Smooth muscle cell (in vitro differentiated cells): ENCODE measurements around the gene MTMR12. TPM values are rescaled to one million over a fixed set of nuclear protein-coding genes. Genes with fewer than 3 reads are reported as not detected.
"Not testable (repeated sequence)": the region's sequence is repeated elsewhere in the genome, so short reads cannot be mapped to it uniquely, and the experiment has no call there.

Source experiments
- DNase-seq: peaks from one replicate; lab custom pipeline; 2025; ENCODE audit not compliant: unreplicated experiment; lab: John Stamatoyannopoulos, UW
- H2AFZ ChIP-seq: fragments of 200-600 bp; sonication (generic); 2 replicates; pipeline ENCODE4 v1.6.0; 2016; ENCODE audit warnings: antibody characterized with exemption, low read depth, mild to moderate bottlenecking
- H3F3A ChIP-seq: fragments of 200-600 bp; sonication (generic); 2 replicates; pipeline ENCODE4 v1.6.0; 2017; ENCODE audit warnings: antibody characterized with exemption, low read depth
- H3K27ac ChIP-seq: fragments of 200-600 bp; sonication (generic); 2 replicates; pipeline ENCODE4 v1.5.1; 2016; ENCODE audit warnings: low read depth, mild to moderate bottlenecking
- H3K27me3 ChIP-seq: fragments of 200-600 bp; sonication (generic); 2 replicates; pipeline ENCODE4 v1.6.1; 2016; ENCODE audit warnings: low read depth, mild to moderate bottlenecking
- H3K36me3 ChIP-seq: fragments of 200-600 bp; sonication (generic); 2 replicates; pipeline ENCODE4 v1.5.1; 2016; ENCODE audit warnings: low read depth
- H3K4me1 ChIP-seq: fragments of 200-600 bp; sonication (generic); 2 replicates; pipeline ENCODE4 v1.5.1; 2016; ENCODE audit warnings: low read depth
- H3K4me2 ChIP-seq: fragments of 200-600 bp; sonication (generic); 2 replicates; pipeline ENCODE4 v1.6.0; 2016; ENCODE audit warnings: mild to moderate bottlenecking
- H3K4me3 ChIP-seq: fragments of 200-600 bp; sonication (generic); 2 replicates; pipeline ENCODE4 v1.5.1; 2016; ENCODE audit warnings: mild to moderate bottlenecking
- H3K79me2 ChIP-seq: fragments of 200-600 bp; sonication (generic); 2 replicates; pipeline ENCODE4 v1.6.0; 2016; ENCODE audit warnings: low read depth, mild to moderate bottlenecking
- H3K9ac ChIP-seq: fragments of 200-600 bp; sonication (generic); 2 replicates; pipeline ENCODE4 v1.6.0; 2016; ENCODE audit warnings: low read depth
- H3K9me3 ChIP-seq: fragments of 200-600 bp; sonication (generic); replicated peaks from 2 replicates; pipeline ENCODE4 v1.5.1; 2016; ENCODE audit warnings: low read depth
- H4K20me1 ChIP-seq: fragments of 200-600 bp; sonication (generic); 2 replicates; pipeline ENCODE4 v1.6.0; 2016; ENCODE audit warnings: low read depth
- CTCF ChIP-seq: fragments of 200-600 bp; sonication (generic); IDR thresholded peaks from 2 replicates; pipeline ENCODE4 v1.5.1; 2017; ENCODE audit warnings: borderline replicate concordance, mild to moderate bottlenecking, antibody characterized with exemption; ENCODE audit not compliant: insufficient read depth, poor library complexity, severe bottlenecking
- WGBS: methylation state at CpG from one replicate; pipeline ENCODE4 v1.1.7; 2016; ENCODE audit warnings: low lambda C conversion rate; 5-methylcytosine and 5-hydroxymethylcytosine counted together
- polyA plus RNA-seq: library from polyadenylated mRNA; unstranded; fragments of >200 nt; fragmentation: Nextera tagmentation; extraction: Ambion mirVana; gene quantifications from 2 replicates; pipeline ENCODE4 v1.2.1, GENCODE V29; 2016
- total RNA-seq: library from RNA; depleted of rRNA; stranded (reverse); fragments of >200 nt; gene quantifications from 2 replicates; pipeline ENCODE4 v1.2.3, GENCODE V29; 2014

Gene MTMR12
- total and polyA plus RNA-seq, 2 experiments from 2014 or later, result 4.4 to 8.6 TPM

GRCh38 chr5:32298059-32298415 is 14.7 kb downstream of the MTMR12 start:
- H3K27ac ChIP-seq, result no peak overlapping the region
- no peak overlapping the region for H3K4me3 ChIP-seq
- WGBS, result 86% methylated on average over 5 of the region's 5 CpGs
- H3K79me2 ChIP-seq, result peaks cover 50% of the 10 kb centered on the region
- no peak for DNase-seq
- H3K9ac ChIP-seq, result no peak overlapping the region
- no peaks in the 10 kb centered on the region for H3K36me3 ChIP-seq
- no peaks in the 10 kb centered on the region for H3K4me1 ChIP-seq
- H3K27me3 ChIP-seq, result no peaks in the 10 kb centered on the region
- no peak for TF ChIP-seq CTCF
- H3K9me3 ChIP-seq, result no peaks in the 10 kb centered on the region
- no peak overlapping the region for H2AFZ ChIP-seq
- no peaks in the 10 kb centered on the region for H3F3A ChIP-seq
- peaks cover 43% of the 10 kb centered on the region for H4K20me1 ChIP-seq
- no peak overlapping the region for H3K4me2 ChIP-seq

- Histone ChIP-seq H4K20me1 (peaks cover 48% of the 10 kb centered on the region), H2AFZ (no peak overlapping the region), H3K79me2 (peaks cover 45% of the 10 kb centered on the region), H3K27me3 (no peaks in the 10 kb centered on the region), H3K9me3 (no peaks in the 10 kb centered on the region), H3F3A (no peaks in the 10 kb centered on the region), H3K4me3 (no peak overlapping the region), H3K4me1 (no peaks in the 10 kb centered on the region), H3K27ac (no peak overlapping the region), H3K36me3 (no peaks in the 10 kb centered on the region), H3K4me2 (no peak overlapping the region), H3K9ac (no peak overlapping the region)
- no peak for DNase-seq
- no peak for TF ChIP-seq CTCF
- WGBS, result 90% methylated on average over 2 of the region's 2 CpGs
These were observed 15.3 kb downstream of the MTMR12 start for GRCh38 chr5:32297181-32298058.

GRCh38 chr5:32295966-32296772 is 16.6 kb downstream of the MTMR12 start:
- not testable (repeated sequence) for H3K27me3 ChIP-seq, H3K4me3 ChIP-seq, H3F3A ChIP-seq, H3K4me2 ChIP-seq, H3K9ac ChIP-seq, H2AFZ ChIP-seq, H3K9me3 ChIP-seq, H3K27ac ChIP-seq, DNase-seq, H3K4me1 ChIP-seq, H3K36me3 ChIP-seq
- Histone ChIP-seq H3K79me2 (peaks cover 32% of the 10 kb centered on the region), H4K20me1 (peaks cover 43% of the 10 kb centered on the region)
- WGBS, result 85% methylated on average over 9 of the region's 9 CpGs

- Histone ChIP-seq H3K27me3 (no peaks in the 10 kb centered on the region), H3K4me2 (no peak overlapping the region), H3K27ac (no peak overlapping the region), H4K20me1 (peaks cover 22% of the 10 kb centered on the region), H3K4me1 (no peaks in the 10 kb centered on the region), H3K9me3 (no peaks in the 10 kb centered on the region), H3K4me3 (no peak overlapping the region), H3K79me2 (peaks cover 26% of the 10 kb centered on the region), H3K9ac (no peak overlapping the region), H2AFZ (no peak overlapping the region), H3K36me3 (no peaks in the 10 kb centered on the region), H3F3A (no peaks in the 10 kb centered on the region)
- 98% methylated on average over 7 of the region's 7 CpGs for WGBS
- no peak for DNase-seq
- TF ChIP-seq CTCF, result no peak
These were observed 21.1 kb downstream of the MTMR12 start for GRCh38 chr5:32291591-32291990.
